ENCODE results near the gene APBA2. TPM values are rescaled to one million over a fixed set of nuclear protein-coding genes. Genes with fewer than 3 reads are reported as not detected.

Gene APBA2
- total RNA-seq, 4 donors from 2014 or later = 7.7 to 14.4 (median 11.6) TPM

- TF ChIP-seq POLR2A (IDR thresholded peaks at IDR 0.05) = no peak
- TF ChIP-seq, protein P1, sequence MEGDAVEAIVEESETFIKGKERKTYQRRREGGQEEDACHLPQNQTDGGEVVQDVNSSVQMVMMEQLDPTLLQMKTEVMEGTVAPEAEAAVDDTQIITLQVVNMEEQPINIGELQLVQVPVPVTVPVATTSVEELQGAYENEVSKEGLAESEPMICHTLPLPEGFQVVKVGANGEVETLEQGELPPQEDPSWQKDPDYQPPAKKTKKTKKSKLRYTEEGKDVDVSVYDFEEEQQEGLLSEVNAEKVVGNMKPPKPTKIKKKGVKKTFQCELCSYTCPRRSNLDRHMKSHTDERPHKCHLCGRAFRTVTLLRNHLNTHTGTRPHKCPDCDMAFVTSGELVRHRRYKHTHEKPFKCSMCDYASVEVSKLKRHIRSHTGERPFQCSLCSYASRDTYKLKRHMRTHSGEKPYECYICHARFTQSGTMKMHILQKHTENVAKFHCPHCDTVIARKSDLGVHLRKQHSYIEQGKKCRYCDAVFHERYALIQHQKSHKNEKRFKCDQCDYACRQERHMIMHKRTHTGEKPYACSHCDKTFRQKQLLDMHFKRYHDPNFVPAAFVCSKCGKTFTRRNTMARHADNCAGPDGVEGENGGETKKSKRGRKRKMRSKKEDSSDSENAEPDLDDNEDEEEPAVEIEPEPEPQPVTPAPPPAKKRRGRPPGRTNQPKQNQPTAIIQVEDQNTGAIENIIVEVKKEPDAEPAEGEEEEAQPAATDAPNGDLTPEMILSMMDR (IDR thresholded peaks at IDR 0.05) = no peak
- 53% methylated on average over 9 of the region's 9 CpGs for WGBS, 2 donors
- H3K4me3 ChIP-seq (replicated peaks in 1 of 3) = no peak overlapping the region
- intact Hi-C loops (cut with DNase I) = no loop called here
- peaks cover 0 to 8% of the 10 kb centered on the region in 2 donors for H3K4me1 ChIP-seq
- H3K27ac ChIP-seq = no peak overlapping the region
- DNase-seq = no peak
- no peaks in the 10 kb centered on the region for H3K9me3 ChIP-seq
- H3K27me3 ChIP-seq = no peaks in the 10 kb centered on the region
- H3K36me3 ChIP-seq = no peaks in the 10 kb centered on the region
Observed at GRCh38 chr15:28933710-28934445, 48.1 kb downstream of the APBA2 start.

DNA sequence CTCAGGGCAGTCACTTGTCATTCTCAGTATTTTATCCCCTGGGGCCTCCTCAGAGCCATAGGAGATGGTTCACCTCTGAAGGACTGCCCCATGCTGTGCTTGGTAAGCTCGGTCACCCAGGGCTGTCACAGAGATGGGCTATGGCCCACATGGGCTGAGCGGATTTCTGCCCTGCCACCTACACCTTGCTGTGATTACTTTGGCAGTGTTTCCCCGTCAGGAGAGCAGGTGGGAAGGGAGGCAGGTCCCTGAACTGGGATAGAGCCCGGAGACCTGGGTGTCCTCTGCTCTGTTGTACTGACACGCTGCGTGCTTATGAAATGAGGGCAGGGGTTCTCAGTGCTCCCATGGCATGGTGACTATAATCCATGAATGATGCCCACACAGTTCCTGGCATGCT lies 48.9 kb downstream of the APBA2 start:
- Histone ChIP-seq H3K4me1 (peaks cover 0 to 8% of the 10 kb centered on the region in 2 donors), H3K4me3 (replicated peaks in 1 of 3) (no peak overlapping the region), H3K27me3 (no peaks in the 10 kb centered on the region), H3K36me3 (no peaks in the 10 kb centered on the region), H3K27ac (no peak overlapping the region), H3K9me3 (no peaks in the 10 kb centered on the region)
- no peak for DNase-seq
- 90 to 93% methylated on average over 6 of the region's 6 CpGs for WGBS, 2 donors
- intact Hi-C loops (cut with DNase I) = no loop called here
- TF ChIP-seq POLR2A (IDR thresholded peaks at IDR 0.05) = no peak
- TF ChIP-seq, protein P1 (IDR thresholded peaks at IDR 0.05) = no peak

GRCh38 chr15:28935316-28935715 lies 49.5 kb downstream of the APBA2 start:
- H3K9me3 ChIP-seq = no peaks in the 10 kb centered on the region
- peaks cover 0 to 8% of the 10 kb centered on the region in 2 donors for H3K4me1 ChIP-seq
- H3K4me3 ChIP-seq (replicated peaks in 1 of 3) = no peak overlapping the region
- intact Hi-C loops (cut with DNase I) = no loop called here
- no peak for DNase-seq
- H3K27ac ChIP-seq = no peak overlapping the region
- H3K27me3 ChIP-seq = no peaks in the 10 kb centered on the region
- TF ChIP-seq POLR2A (IDR thresholded peaks at IDR 0.05) = no peak
- TF ChIP-seq, protein P1 (IDR thresholded peaks at IDR 0.05) = no peak
- WGBS, 2 donors = 90% methylated on average over 6 of the region's 6 CpGs
- no peaks in the 10 kb centered on the region for H3K36me3 ChIP-seq

DNA sequence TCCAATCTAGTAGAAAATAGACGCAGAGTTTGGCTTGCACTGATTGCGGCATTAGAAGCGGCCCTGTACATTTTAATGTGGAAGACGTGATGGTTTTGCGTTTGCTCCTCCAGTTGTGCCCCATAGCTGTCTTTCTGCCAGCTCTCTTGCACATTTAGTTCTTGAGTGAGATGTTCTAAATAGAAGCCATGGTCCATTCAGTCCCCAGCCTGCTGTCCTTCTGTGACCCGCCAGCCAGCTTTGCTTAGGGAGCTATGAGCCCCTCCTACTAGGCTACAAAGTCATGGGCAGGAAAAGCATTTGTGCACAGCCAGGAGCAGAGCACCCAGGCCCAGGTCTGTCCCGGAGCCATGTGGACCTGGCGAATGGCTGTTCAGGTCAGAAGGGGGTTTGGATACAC lies 50.3 kb downstream of the APBA2 start:
- Histone ChIP-seq H3K4me3 (replicated peaks in 1 of 3) (no peak overlapping the region), H3K36me3 (no peaks in the 10 kb centered on the region), H3K27ac (no peak overlapping the region), H3K9me3 (no peaks in the 10 kb centered on the region), H3K27me3 (no peaks in the 10 kb centered on the region), H3K4me1 (peaks cover 7 to 14% of the 10 kb centered on the region in 2 donors)
- intact Hi-C loops (cut with DNase I) = no loop called here
- TF ChIP-seq POLR2A (IDR thresholded peaks at IDR 0.05) = no peak
- 93 to 94% methylated on average over 5 to 8 of the region's 8 CpGs for WGBS, 2 donors
- no peak for DNase-seq

- Histone ChIP-seq H3K36me3 (no peaks in the 10 kb centered on the region), H3K4me3 (replicated peaks in 1 of 3) (no peak overlapping the region), H3K27me3 (no peaks in the 10 kb centered on the region), H3K9me3 (no peaks in the 10 kb centered on the region), H3K4me1 (peaks cover 11 to 18% of the 10 kb centered on the region in 2 donors), H3K27ac (no peak overlapping the region)
- no peak for DNase-seq
- 86 to 91% methylated on average over 4 to 9 of the region's 9 CpGs for WGBS, 2 donors
- intact Hi-C loops (cut with DNase I) = no loop called here
- TF ChIP-seq POLR2A (IDR thresholded peaks at IDR 0.05) = no peak
- TF ChIP-seq, protein P1 (IDR thresholded peaks at IDR 0.05) = no peak
Observed at GRCh38 chr15:28936481-28936881, 50.7 kb downstream of the APBA2 start.
